WERI-Rb-1 (cell line): ENCODE data around the gene ZNF365.

Experiments
- DNase-seq: peaks from one replicate; pipeline ENCODE4 v3.0.0-alpha.2; 2020
- H3K27ac ChIP-seq: fragments of 250-450 bp; sonication (Bioruptor Pico); 2 replicates; pipeline ENCODE4 v1.5.1; 2020; ENCODE audit warnings: mild to moderate bottlenecking, moderate library complexity
- H3K27me3 ChIP-seq: fragments of 250-450 bp; sonication (Bioruptor Pico); 2 replicates; pipeline ENCODE4 v1.5.1; 2021; ENCODE audit warnings: mild to moderate bottlenecking, low read depth, moderate library complexity; ENCODE audit not compliant: insufficient read depth, severe bottlenecking
- H3K36me3 ChIP-seq: fragments of 250-450 bp; sonication (Bioruptor Pico); 2 replicates; pipeline ENCODE4 v1.5.1; 2020; ENCODE audit warnings: mild to moderate bottlenecking, moderate library complexity
- H3K4me3 ChIP-seq: 2 replicates; pipeline ENCODE4 v1.5.1; 2011; ENCODE audit warnings: low read depth, mild to moderate bottlenecking, control low read depth, low read length
- H3K9me3 ChIP-seq: fragments of 250-450 bp; sonication (Bioruptor Pico); 2 replicates; pipeline ENCODE4 v1.5.1; 2021; ENCODE audit warnings: mild to moderate bottlenecking, moderate library complexity; ENCODE audit not compliant: severe bottlenecking
- CTCF ChIP-seq: IDR thresholded peaks from 2 replicates; pipeline ENCODE4 v1.5.1; 2011; ENCODE audit warnings: low read depth, mild to moderate bottlenecking, control low read depth, inconsistent platforms, low read length

ZNF365 gene

GRCh38 chr10:62442894-62443669, 68.9 kb downstream of the ZNF365 start:
- no peak overlapping the region for H3K27ac ChIP-seq
- no peak for TF ChIP-seq CTCF

GRCh38 chr10:62443866-62444265, 69.7 kb downstream of the ZNF365 start:
- no peak for DNase-seq
- H3K27me3 ChIP-seq = peaks cover 23% of the 10 kb centered on the region

More at GRCh38 chr10:62442894-62443669, 68.9 kb downstream of the ZNF365 start:
- Histone ChIP-seq H3K36me3 (no peaks in the 10 kb centered on the region), H3K9me3 (no peaks in the 10 kb centered on the region), H3K27me3 (peaks cover 18% of the 10 kb centered on the region), H3K4me3 (no peak overlapping the region)
- DNase-seq = no peak

GRCh38 chr10:62446627-62447026, 72.5 kb downstream of the ZNF365 start:
- no peak overlapping the region for H3K4me3 ChIP-seq
- H3K9me3 ChIP-seq = no peaks in the 10 kb centered on the region
- H3K36me3 ChIP-seq = no peaks in the 10 kb centered on the region
- H3K27ac ChIP-seq = no peak overlapping the region
- no peak for TF ChIP-seq CTCF
- peaks cover 29% of the 10 kb centered on the region for H3K27me3 ChIP-seq
- DNase-seq = no peak

More at GRCh38 chr10:62443866-62444265, 69.7 kb downstream of the ZNF365 start:
- Histone ChIP-seq H3K9me3 (no peaks in the 10 kb centered on the region), H3K27ac (no peak overlapping the region), H3K4me3 (no peak overlapping the region), H3K36me3 (no peaks in the 10 kb centered on the region)
- no peak for TF ChIP-seq CTCF

GRCh38 chr10:62450912-62451610, 76.9 kb downstream of the ZNF365 start:
- H3K27ac ChIP-seq = no peak overlapping the region
- TF ChIP-seq CTCF = no peak

GRCh38 chr10:62451611-62451975, 77.4 kb downstream of the ZNF365 start:
- H3K36me3 ChIP-seq = no peaks in the 10 kb centered on the region
- H3K4me3 ChIP-seq = no peak overlapping the region
- H3K27me3 ChIP-seq = peaks cover 25% of the 10 kb centered on the region
- H3K27ac ChIP-seq = no peak overlapping the region
- no peak for DNase-seq
- no peak for TF ChIP-seq CTCF
- peaks cover 3% of the 10 kb centered on the region for H3K9me3 ChIP-seq

More at GRCh38 chr10:62450912-62451610, 76.9 kb downstream of the ZNF365 start:
- DNase-seq = no peak
- Histone ChIP-seq H3K27me3 (peaks cover 27% of the 10 kb centered on the region), H3K9me3 (peaks cover 3% of the 10 kb centered on the region), H3K4me3 (no peak overlapping the region), H3K36me3 (no peaks in the 10 kb centered on the region)
